Right kidney (tissue), 1 donor: ENCODE data around the gene SPHK1.

Experiments used
- DNase-seq: peaks from one replicate; pipeline ENCODE4 v3.0.0-alpha.2; 2016

Gene SPHK1

DNA sequence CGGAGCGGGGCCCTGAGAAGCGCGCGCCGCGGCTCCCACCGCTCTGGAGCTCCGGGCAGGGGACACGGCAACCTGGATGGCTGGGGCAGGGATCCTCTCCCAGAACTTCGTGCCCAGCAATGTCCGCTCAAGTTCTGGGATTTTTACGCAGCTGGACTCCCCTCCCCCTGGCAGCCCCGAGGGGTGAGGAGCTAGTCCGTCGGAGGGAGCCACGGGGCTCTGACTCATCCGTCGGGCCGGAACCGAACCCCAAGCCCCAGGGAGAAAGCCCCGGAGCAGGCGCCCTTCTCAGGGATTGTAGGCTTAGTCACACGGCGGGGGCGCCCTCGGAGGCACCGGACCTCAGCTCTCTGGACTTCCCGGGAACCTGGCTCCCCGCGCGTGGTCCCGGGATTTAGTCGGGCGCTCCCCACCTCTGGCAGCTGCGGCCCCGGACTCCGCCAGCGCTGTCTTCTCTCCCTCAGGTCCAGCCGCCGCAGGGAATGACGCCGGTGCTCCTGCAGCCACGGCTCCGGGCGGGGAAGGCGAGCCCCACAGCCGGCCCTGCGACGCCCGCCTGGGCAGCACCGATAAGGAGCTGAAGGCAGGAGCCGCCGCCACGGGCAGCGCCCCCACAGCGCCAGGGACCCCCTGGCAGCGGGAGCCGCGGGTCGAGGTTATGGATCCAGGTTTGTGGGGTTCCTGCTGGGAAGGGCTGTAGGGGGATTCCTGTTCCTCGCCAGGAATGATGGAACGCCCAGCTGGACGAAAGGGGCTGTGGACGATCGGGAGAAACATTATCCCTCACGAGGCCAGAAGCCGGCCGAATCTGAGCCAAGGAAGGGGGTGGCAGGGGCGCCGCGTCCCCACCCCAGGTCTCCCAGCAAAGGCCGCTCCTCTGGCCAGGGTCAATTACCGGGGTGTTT, 830 bp downstream of the SPHK1 start:
- peak; percentile 78 for DNase-seq

DNA sequence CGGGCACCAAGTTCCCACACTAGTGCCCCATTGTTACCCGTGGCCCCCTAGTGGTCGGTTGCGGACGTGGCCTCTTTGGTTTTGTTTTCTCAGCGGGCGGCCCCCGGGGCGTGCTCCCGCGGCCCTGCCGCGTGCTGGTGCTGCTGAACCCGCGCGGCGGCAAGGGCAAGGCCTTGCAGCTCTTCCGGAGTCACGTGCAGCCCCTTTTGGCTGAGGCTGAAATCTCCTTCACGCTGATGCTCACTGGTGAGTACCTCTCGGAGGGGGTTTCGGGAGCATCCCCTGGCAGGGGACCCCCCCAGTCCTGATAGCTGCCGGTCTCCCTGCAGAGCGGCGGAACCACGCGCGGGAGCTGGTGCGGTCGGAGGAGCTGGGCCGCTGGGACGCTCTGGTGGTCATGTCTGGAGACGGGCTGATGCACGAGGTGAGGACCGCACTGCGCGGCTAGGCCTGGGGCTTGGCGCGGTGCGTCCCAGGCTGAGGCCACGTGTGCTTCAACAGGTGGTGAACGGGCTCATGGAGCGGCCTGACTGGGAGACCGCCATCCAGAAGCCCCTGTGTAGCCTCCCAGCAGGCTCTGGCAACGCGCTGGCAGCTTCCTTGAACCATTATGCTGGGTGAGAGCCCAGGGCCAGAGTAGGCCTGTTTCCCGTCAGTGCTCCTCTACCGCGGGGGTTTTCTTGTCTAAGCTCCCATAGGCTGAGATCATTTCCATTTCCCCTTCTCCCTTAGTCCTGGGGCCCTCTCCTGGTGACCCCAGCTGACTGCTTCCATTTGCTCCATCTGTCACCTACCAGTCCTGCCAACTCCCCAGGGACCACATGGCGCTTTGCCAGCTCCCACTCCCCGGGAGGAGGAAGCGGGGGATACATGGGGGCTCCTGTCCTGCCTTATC, 1.7 kb downstream of the SPHK1 start:
- DNase-seq: no peak

DNA sequence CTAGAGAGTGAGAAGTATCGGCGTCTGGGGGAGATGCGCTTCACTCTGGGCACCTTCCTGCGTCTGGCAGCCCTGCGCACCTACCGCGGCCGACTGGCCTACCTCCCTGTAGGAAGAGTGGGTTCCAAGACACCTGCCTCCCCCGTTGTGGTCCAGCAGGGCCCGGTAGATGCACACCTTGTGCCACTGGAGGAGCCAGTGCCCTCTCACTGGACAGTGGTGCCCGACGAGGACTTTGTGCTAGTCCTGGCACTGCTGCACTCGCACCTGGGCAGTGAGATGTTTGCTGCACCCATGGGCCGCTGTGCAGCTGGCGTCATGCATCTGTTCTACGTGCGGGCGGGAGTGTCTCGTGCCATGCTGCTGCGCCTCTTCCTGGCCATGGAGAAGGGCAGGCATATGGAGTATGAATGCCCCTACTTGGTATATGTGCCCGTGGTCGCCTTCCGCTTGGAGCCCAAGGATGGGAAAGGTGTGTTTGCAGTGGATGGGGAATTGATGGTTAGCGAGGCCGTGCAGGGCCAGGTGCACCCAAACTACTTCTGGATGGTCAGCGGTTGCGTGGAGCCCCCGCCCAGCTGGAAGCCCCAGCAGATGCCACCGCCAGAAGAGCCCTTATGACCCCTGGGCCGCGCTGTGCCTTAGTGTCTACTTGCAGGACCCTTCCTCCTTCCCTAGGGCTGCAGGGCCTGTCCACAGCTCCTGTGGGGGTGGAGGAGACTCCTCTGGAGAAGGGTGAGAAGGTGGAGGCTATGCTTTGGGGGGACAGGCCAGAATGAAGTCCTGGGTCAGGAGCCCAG, 2.8 kb downstream of the SPHK1 start:
- no peak for DNase-seq

DNA sequence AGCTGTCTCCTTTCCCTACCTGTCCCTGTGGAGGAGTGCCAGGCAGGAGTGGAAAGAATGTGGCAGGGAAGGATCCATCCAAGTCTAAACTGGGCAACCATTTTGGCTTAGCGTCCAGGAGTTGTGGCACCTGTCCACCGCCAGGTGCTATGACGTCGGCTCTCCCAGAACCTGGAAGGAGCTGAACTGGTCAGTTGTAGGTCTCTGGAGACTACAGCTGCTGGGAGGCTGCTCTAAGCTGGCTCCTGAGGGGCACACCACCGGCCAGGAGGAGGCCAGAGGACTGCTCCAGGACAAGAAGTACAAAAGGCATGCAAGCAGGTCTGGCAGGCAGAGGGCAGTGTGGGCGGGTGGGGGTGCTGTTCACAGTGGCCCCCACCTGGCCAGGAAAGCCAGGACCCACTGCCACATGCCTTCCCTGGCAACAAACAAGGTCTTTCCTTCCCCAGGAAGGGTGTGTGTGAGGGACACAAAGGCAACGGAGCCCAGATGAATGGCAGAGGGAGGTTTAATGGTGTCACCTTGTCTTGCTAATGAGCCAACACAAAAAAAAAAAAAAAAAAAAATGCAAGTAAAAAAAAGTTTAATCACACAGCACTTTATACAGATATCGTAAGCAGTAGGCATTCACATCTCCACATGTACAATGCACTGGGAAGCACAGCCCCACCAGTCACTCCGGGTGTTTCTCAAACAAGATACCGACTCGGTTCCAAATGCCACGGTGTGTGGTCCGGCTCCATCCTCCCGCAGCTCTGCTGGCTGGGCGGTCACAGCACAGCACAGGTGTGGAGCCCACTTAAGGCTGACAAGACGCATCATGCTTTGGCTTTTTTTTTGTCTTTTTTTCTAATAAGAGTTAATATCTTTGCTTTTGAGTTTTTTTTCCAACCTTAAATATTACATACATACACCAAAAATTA, 4.8 kb downstream of the SPHK1 start:
- no peak for DNase-seq

DNA sequence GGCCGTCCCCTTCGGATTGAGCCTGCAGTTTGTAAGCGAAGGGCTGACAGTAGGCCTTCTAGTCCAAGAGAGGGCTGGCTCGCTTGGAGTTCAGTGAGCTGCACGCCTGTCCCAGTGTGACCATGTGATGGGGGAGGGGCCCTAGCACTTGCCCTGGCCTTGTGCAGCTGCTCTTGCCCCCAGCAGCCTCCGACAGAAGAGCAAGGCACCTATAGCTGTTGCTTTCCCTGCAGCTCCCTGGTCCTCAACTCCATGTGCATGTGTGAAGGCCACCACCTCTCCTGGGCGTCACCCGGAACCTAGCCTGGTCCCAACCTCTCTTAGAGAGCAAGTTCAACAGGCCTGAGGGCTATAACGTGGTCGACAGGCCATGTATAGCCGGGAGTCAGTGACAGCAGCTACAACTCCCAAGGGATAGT, 5.6 kb downstream of the SPHK1 start:
- no peak for DNase-seq

DNA sequence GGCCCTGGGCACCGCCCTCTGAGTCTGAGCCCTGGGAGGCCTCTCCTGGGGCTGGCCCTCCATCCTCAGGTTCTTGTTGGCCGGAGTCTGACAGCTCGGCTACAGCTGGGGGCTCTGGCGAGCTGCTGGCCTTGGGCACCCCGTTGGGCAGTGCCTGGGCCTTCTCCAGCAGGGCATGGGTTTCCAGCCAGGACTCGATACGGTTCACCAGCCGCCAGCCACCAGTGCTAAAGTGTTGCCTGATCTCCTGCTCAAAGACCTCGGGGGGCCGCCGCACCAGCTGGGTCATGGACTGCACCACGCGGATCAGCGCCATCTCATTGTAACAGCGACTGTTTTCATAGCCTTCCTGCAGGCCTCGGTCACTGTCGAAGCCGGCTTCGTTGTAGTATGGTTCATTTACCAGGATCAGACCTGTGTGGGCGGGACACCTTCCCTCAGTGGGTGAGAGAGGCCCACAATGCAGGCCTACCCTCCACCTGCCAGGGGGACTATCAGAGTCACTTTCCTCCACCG, 6.8 kb downstream of the SPHK1 start:
- DNase-seq: no peak

DNA sequence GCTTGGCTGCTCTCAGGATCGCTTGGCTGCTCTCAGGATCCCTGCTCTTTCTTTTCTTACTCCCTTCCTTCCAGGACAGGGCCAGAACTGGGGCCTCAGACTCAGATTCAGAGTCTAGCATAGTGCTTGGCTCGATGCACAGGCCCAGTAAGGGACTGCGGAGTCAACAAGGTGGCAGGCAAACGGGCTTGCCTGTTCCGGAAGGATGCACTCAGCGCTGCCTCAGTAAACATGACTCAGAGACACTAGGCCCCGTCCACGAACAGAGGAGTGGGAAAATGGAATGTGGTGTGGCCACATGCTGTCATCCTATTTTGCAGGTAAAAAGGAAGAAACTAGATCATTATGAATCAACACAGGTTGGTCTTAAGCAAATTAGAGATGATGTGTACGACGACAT, 9.8 kb downstream of the SPHK1 start:
- no peak for DNase-seq

DNA sequence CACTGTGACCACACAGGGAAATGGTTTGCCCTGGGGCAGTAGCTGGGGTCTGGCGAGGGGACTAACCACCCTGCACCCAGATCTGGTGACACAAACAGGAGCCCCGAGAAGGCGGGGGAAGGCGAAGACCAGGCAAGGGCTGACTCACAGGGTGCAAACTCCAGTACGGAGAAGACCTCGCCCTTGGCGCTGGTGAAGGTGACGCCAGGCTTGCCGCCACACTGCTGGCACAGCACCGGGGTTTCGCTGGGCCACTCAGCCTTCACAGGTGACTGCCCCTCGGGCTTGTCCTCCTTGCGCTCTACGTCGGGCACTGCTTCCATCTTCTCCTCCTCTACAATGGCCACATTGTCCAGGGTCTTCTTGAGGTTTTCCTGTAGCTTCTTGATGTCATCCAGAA, 11.6 kb downstream of the SPHK1 start:
- DNase-seq: no peak

DNA sequence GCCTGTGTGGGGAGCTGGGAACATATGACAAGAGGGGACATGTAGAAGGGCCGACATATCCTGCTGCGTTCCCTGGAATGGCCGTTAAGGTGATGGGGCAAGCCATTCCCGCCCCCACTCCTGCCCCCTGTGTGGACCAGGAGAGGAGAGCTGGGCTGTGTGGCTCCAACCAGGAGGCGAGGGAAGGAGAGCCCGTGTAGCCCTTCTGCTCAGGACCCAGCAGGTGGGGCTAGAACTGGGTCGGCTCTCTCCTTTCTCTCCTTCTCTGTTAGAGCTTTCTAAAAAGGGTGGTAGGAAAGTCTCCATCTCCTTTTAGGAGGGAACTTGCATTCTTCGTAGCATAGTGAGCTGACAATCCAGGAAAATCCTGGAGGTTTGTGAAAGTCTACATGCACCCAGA, 12.8 kb downstream of the SPHK1 start:
- no peak for DNase-seq

DNA sequence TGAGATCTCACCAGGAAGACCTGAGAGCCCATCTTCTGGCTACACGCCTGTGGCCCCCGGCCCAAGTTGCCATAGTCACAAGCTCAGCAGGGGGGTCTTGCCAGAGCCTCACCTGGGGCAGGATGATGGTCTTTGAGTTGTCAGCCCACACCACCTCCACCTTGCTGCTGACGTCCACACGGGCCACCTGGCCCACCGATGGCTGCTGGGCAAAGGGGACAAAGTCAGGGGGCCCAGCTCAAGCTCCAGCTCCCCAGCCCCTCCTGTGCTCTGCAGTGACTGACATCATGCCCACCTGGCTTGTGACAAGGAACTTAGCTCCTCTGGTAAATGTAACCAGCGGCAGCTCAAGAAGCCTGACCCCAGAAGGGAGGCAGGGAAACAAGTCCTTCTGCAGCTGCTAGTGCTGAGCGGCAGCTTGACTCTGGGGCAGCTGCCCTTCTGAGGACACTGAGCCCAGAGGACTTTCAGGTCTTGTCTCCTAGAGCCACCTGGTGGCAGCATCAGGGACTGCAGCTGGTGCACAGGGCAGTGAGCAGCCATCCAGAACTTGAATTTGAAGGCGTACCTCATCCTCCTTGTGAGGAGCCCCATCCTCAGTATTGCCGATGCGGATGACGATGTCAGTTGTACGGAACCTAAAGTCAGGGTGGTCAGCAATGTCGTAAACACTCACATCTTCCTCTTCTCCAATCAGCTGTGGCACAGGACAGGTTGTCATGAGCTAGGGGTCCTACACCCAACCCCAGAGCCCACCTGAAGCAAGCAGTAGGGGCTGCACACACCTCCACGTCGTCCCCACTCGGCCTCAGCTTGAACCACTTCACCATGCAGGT, 13.5 kb downstream of the SPHK1 start:
- peak; percentile 58 for DNase-seq

DNA sequence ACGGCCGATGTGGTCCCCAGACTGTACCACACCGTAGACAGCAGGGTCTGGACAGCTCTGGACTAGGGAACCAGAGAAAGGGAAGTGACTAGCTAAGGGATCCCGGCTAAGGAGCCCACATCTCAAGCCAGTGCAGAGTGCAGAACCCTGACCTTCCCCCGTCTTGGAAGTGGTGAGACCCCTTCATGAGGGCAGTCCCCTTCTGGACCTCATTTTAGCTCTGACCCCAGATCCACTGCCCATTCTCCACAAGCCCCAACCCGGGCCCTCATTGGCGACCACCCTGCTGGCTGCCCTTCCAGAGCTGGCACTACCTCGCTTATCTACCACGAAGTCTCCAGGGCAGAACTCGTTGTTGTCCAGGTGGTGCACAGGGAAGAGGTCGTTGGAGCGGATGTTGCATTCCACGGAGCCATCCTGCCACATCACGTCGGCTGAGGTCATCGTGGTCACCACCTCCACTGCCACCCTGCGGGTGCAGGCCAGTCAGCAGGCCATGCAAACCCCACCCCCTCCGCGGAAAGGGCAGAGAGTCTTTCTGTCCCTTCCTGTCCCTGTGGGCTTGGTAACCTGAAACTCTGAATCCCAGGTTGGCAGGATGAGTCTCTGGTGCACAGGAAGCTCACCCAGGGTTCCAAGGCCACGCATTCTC, 14.2 kb downstream of the SPHK1 start:
- DNase-seq: no peak

DNA sequence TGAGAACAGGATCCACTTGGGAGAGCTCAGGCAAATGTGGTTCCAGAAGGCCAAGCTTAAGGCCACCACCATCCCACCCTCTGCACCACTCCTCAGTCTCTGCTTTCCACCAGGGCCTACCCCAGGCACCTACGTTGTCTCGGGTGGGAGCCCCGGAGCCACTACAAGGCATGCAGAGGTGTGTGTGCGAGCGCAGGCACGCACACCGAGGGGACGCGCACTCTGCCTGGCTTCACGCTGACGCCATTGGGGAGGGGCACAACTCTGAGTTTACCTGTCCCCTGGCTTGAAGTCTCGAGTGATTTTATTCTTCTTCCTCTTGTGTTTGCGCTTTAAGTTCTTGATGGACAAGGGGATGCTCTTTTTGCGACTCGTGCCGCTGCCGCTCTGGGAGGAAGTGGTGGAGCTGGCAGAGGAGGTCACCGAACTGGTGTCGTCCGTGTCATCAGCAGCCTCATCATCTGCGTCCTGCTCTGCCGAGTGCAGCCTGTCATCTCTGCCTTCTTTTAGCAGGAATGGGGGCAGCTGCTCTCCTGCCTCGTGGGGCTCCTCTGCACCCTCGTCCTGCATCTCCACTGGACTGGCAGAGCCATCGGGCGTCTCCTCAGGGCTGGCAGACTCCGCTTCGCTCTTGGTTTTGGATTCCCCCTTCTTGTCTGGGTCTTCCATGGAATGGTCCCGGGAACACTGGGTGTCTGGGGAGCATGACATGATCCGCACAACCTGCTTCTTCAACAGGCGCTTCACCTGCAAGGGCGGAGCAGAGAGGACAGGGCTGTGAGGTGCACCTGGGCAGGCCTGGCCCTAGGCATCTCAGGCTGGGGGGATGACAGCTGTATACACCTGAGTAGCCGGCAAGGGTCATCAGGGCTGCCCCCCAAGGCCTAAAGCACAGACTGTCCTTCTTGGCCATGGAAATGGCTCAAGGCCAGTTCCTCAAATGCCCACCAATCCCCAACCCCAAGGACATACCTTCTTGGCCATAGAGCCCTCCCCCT, 15.1 kb downstream of the SPHK1 start:
- no peak for DNase-seq

DNA sequence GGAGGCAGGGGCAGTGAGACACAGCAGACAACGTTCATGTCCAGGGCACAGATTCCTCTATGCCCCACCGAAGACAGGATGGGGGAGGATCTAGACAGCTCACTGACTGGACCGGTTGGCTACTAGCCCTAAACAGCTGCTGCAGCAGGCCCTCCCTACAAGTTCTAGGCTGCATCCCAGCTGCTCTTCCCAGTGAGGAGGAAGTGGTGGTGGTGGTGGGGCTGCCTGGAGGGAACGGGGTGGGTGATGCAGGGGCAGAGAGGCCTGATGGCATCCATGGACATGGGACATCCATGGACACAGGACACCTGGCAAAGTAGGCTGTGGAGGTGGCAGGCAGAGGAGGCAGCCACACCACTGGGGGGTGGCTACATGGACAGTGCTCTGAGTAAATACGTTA, 18.3 kb downstream of the SPHK1 start:
- DNase-seq: no peak

DNA sequence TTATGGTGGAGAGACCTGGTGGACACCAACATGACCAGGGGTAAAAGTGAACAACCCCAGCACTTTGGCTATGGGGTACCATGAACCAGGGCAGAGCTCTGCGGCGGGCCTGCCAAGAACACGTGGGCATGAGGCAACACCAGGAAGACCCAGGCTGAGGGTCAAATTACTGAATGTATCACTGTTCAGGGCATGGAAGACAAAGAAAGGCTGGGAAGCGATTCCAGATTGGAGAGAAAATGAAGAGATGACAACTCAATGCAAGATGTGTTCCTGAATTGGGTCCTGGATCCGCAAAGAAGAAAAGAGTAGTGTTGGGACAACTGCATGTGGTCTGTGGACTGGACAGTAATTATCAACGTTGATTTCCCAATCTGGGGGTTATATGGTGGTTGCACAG, 19.8 kb downstream of the SPHK1 start:
- no peak for DNase-seq

DNA sequence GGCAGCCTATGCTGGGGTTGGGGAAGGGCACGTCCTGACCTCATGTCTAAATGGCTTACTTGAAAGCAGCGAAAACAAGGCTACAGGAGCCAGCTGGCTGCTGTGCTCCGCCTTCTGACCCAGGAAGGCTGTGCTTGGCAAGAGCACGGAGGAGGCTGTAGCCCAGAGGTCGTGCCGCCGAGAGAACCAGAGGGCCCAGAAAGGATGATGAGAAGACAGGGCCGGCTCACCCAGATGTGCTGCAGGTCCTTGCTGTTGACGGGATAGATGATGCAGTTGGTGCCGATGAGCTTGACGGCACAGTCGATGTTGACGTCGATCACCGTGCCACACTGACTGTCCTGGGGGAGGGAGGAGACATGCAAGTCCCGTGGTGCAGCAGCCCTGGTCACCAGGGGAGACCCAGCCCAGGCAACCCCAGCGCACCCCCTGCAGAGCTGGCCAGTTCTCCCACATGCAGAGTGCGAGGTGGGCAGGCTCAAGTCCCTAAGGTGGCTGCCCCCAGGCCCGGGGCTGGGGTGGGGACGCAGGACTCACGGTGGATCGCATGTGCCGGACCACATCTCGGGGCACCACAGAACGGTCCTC, 20.7 kb downstream of the SPHK1 start:
- no peak for DNase-seq

DNA sequence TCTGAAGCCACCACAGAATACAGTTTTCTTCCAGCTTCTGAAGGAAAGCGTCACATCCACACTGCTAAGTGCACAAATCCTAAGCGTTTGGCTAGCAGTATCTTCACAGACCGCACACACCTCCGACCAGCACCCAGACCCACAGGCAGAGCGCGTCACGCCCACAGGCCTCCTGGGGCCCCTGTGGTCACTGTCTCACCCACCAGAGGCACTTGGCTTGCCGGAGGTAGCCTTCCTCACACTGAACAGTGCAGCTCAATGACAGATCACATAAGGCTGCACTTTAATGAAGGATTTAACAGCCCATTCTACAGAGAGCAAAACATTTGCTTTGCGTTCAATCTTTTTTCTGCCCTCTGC, 21.2 kb downstream of the SPHK1 start:
- no peak for DNase-seq

DNA sequence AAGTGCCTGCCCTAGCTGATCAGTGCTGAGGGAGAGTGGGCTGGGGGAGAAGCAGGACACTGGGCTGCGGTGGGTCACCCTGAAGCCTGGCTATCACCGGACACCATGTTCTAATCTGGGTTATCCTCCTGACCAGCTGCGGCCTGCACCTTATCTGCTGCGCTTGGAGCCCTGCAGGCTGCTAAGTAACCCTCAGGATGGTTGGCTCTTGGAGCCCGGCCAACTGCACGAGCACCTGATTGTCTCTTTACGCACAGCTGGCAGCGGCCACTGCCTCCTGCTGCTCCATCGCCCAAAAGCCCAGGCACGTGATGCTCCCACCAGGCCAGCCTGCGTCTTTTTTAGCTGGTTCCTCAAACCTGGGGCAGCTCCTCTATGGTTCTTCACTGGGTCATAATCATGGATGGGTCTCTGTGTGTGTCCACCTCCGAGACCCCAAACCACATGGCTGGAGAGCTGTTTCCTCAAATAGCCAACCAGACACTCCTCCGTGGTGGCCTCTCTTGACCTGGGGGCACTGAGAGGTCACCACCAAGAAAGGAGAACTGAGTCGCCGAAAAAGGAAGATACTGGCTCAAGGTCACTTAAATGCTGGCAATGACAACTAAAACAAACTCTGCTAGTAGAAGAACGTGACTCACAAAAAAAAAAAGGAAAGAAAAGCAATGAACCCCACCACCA, 21.7 kb downstream of the SPHK1 start:
- no peak for DNase-seq
